CD4-positive, alpha-beta T cell treated with Interferon alpha-2 for 1 hour (primary cell): ENCODE results near the gene PAIP2.
"Not testable (repeated sequence)": the region's sequence is repeated elsewhere in the genome, so short reads cannot be mapped to it uniquely, and the experiment has no call there.

ENCODE experiments used
- DNase-seq, 2 donors: peaks; one replicate each; pipeline ENCODE4 v3.0.0-alpha.2; 2020 to 2022

The PAIP2 gene

DNA sequence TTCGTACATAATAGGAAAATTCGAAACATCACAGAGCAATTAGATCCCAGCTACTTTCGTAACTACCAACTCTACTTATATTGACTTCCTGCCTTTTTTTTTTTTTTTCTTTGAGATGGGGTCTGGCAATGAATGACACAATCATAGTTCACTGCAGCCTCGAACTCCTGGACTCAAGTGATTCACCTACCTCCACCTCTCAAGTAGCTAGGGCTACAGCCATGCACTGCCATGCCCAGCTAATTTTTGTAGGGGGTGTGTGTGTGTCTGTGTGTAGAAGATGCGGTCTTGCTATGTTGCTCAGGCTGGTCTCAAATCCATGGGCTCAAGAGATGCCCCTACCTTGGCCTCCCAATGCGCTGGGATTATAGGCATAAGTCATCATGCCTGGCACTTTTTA, 5.8 kb upstream of the PAIP2 start:
- DNase-seq: no peak

DNA sequence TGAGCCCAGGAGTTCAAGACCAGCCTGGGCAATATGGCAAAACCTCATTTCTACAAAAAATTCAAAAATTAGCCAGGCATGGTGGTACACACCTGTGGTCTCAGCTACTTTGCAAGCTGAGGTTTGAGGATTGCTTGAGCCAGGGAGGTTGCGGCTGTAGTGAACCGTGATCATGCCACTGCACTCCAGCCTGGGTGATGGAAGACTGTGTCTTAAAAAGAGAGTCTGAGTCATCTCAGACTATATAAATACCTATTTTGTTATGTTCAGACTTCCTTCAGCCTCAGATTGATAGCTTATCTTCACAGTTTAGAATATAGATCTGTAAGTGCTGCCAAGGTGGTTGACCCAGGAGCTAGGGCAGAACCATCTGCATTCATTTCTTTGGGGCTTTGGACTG, 1.6 kb upstream of the PAIP2 start:
- no peak for DNase-seq

DNA sequence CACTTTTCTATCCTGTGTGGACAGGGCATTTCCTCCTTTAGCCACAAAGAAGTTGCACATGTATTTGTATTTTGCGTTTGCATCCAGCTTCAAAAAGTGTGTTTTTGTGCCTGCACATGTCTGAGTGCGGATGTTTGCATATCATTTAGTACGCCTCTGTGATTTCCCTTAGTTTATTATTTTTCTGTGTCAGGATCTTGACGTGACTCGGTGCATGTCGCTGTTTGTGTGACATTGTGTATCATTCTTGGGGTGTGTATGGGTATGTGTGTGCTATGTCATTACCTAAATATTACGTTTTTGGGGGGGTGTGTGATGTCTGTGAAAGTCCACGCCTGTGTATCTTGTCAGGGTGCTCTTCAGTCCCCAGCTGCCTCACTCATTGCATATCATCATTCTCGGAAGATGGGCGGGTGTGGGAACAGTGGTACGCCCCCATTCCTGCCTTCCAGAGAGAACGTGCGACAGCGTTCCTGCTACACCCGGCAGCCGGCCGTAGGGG, 416 bp upstream of the PAIP2 start:
- DNase-seq: no peak

DNA sequence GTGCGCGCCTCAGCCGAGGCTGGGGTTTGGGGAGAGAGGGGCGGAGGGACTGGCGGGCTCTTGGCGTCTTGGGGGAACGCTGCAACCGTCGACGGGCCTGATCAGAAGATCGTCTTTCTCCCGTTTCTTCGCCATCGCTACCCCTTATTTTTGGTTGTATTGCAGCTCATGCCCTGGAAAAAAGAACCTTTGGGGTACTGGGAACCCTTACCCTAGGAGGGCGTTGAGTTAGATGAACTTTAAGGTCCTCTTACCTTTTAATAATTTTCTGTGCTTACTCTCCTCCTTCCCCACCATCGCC, 719 bp downstream of the PAIP2 start:
- DNase-seq: no peak

DNA sequence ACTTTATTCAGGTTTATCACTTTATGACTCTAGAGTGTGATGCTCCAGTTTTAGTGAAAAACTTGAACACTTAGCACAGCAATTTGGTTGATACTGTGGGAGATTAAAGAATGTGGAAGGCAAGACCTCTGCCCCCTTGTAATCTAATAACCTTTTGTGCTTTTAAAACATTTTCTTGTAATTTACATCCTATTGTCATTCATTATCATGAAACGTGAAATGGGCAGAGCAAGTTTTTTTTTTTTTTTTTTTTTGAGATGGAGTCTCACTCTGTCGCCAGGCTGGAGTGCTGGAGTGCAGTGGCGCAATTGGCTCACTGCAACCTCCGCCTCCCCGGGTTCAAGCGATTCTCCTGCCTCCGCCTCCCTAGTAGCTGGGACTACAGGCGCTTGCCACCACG, 1.8 kb downstream of the PAIP2 start:
- DNase-seq: no peak

DNA sequence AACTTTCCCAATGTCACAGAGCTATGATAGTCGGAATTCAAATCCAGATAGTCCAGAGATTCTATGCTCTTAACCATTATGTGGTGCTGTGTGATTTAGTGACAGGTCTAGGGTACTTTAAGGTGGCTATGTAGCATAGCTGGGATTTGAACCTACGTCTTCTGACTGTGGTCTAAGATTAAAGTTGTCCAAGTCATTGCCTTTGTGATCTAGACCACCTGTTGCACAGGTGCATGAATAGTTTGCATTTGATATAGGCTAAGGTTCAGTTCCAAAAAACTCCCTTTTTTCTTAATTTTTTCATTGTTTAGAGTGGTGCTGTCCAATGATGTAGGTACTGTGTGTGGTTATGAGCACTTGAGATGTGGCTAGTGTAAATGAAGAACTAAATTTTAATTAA, 2.5 kb downstream of the PAIP2 start:
- no peak for DNase-seq

DNA sequence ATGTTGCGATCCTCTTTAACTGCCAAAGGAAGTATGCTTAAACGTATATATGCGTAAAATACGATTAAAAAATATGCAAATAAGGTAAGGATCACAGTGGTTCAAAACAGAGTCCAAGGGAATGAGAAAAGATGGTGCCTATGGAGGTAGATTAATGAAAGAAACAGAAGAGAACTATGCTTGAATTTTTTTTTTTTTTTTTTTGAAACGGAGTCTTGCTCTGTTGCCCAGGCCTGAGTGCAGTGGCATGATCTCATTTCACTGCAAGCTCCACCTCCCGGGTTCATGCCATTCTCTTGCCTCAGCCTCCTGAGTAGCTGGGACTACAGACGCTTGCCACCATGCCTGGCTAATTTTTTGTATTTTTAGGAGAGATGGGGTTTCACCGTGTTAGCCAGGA, 3.8 kb downstream of the PAIP2 start:
- DNase-seq: not testable (repeated sequence)

DNA sequence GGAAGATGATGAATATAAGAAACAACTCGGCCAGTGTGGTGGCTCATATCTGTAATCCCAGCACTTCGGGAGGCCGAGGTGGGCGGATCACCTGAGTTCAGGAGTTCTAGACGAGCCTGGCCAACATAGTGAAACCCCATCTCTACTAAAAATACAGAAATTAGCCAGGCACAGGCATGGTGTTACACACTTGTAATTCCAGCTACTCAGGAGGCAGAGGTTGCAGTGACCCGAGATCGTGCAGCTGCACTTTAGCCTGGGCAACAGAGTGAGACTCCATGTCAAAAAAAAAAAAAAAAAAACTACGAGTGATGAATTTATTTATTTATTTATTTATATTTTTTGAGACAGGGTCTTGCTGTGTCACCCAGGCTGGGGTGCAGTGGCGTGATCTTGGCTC, 6.2 kb downstream of the PAIP2 start:
- DNase-seq: not testable (repeated sequence)

DNA sequence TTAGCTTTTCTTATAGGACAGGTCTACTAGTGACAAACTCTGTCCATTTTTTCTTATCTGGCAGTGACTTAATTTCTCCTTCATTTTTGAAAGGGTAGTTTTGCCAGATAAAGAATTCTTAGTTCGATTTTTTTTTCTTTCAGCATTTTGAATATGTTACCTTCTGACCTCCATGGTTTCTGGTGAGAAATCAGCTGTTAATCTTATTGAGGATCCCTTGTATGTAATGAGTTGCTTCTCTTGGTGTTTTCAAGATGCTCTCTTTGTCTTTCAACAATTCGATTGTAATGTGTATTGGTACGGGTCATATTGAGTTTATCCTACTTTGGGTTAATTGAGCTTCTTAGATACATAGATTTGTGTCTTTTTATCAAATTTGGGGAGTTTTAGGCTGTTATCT, 12.5 kb downstream of the PAIP2 start:
- no peak for DNase-seq

DNA sequence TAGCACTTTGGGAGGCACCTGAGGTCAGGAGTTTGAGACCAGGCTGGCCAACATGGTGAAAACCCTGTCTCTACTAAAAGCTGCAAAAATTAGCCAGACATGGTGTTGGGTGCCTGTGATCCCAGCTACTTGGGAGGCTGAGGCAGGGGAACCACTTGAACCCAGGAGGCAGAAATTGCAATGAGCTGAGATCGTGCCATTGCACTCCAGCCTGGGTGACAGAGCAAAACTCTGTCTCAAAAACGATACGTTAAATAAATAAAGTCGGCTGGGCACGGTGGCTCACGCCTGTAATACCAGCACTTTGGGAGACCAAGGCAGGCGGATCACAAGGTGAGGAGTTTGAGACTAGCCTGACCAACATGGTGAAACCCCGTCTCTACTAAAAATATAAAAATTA, 14.2 kb downstream of the PAIP2 start:
- not testable (repeated sequence) for DNase-seq

DNA sequence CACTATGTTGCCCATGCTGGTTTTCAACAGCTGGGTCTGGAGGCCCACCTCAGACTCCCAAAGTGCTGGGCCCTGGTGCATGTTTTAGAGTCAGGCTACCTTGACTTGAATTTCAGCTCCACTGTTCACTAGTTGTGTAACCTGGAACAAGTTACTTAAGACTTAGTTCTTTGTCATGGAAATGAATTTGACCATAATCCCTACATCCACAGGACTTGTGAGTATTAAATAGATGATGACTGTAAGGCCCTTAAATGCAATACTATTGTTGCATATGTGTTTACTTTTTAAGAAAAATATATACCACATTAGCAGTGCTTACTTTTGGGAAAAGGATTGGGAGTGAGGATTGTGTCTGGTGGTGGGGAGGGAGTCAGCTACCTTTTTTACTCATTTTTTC, 16.4 kb downstream of the PAIP2 start:
- DNase-seq: no peak

DNA sequence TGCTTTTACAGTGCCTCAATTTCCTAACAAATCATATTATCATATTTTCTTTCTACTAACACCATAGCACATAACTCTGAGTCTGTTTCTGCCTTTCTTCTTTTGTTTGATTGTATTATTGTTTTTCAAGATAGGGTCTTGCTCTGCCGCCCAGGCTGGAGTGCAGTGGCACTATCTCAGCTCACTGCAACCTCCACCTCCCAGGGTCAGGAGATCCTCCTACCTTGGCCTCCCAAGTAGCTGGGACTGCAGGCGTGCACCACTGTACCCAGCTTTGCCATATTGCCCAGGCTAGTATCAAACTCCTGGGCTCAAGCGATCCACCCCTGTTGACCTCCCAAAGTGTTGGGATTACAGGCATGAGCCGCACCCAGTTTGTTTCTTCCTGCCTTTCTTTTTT, 18.7 kb downstream of the PAIP2 start:
- no peak for DNase-seq

DNA sequence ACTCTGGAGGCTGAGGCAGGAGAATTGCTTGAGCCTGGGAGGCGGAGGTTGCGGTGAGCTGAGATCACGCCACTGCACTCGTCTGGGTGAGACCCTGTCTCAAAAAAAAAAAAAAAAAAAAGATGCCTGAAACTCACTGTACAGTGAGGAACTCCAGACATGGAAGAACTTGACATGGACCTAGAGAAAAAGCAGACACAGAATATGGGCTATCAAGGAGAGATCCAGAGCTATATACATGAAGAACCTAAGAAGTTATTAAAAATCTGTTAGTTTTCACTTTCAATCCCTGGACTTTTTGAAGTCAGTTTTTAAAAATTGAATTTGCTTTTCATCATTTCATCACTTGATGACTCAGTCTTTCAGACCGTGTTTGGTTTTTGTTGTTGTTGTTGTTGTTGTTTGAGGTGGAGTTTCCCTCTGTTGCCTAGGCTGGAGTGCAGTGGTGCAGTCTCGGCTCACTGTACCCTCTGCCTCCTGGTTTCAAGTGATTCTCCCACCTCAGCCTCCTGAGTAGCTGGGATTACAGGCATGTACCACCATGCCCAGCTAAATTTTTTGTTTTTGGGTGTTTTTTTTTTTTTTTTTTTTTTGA, 20.3 kb downstream of the PAIP2 start:
- no peak for DNase-seq

DNA sequence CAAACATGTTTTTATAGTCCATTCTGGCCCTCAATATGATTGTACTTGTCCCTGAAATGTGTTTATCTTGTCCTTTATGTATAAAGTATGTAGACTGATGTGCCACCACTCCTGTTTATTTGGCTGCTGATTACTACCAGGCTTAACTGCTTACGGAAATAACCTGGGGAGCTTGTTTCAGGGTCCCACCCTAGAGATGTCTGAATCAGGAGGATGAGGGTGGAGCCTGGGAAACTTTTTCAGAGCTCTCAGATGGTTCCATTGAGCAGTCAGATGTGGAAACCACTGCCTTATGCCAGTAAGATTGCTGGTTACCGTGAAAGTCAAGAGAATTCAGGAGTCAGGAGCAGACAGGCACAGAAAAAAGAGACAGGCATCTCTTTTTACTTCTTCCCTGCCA, 22.3 kb downstream of the PAIP2 start:
- DNase-seq: no peak

DNA sequence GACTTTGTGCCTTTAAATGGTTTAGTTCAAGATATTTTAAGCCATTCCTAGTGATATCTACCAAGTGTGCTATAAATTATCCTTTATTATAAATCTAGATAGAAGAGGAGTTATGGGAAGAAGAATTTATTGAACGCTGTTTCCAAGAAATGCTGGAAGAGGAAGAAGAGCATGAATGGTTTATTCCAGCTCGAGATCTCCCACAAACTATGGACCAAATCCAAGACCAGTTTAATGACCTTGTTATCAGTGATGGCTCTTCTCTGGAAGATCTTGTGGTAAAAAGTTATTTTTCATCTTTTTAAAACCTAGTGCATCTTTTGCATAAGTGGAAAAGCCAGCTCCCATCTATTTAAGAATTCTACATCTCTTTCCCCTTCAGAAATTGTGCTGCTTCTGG, 22.8 kb downstream of the PAIP2 start:
- DNase-seq: no peak

DNA sequence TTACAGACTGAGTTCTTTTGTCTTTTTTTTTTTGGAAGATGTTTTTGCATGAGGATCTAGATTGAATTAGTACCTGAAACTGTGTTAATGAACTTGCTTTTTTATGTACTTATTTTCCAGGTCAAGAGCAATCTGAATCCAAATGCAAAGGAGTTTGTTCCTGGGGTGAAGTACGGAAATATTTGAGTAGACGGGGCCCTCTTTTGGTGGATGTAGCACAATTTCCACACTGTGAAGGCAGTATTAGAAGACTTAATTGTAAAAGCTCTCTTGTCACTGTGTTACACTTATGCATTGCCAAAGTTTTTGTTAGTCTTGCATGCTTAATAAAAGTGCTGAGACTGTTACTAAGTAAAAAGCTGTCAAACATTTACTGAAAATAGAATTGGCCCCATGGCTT, 27.0 kb downstream of the PAIP2 start:
- DNase-seq: no peak

DNA sequence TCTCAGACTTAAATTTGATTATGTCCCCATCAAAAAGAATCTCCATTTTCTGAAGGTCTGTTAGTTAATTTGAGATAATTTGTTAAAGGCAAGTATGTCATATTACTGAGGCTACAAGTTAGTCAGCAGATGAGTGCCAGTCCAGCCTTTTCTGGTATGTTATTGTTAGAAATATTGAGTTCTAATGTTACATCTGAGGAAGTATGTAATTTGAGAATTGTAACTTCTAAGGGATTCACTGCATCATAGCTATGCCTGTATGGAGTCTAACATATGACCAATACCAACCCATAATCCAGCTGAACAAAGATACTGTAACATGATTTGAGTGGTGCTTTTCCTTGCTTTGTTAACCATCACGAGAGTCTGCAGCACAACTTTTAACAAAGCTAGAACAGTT, 27.5 kb downstream of the PAIP2 start:
- no peak for DNase-seq

DNA sequence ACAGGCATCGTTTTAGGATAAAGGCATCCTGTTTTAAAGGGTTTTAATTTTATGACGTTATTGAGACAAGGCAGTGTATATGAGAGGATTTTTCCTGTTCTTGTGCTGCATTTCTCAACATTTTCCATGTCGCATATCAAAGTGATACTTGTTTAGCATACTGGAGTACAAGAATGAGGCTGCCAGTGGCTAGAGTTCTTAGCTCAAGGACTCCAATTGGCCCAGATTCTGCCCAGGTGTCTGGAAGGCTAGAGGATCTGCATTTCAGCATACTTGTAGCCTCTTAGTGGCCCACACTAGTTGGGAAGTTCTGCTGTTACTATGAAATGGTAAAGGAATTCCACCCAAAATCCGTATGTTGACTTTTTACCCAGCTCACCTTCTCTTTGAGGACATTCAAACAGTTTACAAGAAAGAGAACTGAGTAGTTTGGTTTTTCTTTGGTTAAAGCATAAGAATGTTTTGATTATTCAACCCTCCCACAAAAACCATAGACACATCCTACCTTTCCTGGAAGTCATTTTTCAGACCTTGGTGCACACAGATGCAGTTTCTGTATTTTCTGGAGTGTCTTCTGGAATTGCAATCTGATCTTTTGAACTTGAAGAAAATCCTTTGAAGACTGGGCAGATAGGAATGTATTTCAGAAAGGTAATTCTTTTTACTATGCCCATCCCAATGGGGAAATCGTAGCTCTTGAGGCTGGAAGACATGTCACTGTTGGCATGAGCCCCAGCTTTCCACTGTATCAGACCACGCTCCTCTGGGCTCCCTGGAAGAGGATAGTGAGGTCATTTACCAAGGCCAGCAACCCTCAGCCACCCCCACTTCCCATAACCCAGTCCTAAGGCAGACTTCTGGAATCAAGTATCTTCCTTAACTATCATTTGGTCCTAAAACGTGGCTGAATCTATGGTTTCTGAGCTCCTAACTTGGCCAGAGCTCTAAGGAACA, 30.1 kb downstream of the PAIP2 start:
- no peak for DNase-seq

DNA sequence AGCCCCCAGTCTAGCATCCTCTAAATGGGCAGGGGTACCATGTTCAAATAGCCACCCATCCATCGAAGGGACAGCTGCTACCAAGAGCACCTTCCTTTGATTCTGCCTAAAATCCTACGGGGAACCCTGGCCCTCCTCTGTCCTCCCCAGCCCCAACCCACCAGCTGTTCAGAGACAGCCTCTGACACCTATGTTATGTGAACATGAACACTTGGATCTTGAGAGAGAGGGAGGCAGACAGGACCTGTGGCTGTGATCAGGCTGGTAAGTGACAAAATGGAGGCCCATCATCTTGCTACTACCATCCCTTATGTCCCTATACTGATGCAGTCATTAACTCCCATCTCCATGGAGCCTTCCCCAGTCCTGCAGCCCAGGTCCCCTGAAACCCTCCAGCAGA, 33.3 kb downstream of the PAIP2 start:
- DNase-seq: no peak

DNA sequence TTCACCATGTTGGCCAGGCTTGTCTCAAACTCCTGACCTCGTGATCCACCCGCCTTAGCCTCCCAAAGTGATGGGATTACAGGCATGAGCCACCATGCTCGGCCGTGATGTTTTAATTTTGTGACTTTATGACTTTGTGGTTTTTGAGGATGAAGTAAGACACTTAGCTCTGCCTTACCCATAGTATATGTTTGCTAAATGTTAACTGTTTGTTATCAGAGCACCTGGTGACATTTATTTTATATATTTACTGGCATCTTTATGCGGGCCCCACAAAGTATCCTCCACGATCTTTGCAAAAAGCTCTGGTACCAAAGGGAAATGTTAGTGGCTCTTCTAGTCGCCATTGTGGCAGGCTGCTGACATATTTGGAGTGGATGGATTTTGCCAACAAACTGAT, 34.7 kb downstream of the PAIP2 start:
- DNase-seq: no peak

DNA sequence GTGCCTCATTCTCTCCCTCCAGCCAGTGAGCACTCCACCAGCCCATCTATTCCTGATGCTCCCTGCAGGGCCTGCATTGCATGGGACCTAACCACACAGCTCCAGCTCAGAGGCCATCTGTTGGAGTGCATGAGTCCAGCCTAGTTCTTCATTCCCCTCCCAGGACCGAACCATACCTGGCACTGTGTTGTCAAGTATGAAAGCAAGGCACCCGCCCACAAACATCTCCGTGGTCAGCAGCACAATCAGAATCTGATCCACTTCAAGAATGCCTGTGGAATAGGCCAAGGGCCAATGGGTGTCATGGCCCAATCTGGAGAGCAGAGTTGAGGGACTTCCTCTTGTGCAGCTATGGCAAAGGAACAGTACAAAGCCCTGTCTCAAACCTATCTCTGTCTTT, 35.6 kb downstream of the PAIP2 start:
- no peak for DNase-seq

DNA sequence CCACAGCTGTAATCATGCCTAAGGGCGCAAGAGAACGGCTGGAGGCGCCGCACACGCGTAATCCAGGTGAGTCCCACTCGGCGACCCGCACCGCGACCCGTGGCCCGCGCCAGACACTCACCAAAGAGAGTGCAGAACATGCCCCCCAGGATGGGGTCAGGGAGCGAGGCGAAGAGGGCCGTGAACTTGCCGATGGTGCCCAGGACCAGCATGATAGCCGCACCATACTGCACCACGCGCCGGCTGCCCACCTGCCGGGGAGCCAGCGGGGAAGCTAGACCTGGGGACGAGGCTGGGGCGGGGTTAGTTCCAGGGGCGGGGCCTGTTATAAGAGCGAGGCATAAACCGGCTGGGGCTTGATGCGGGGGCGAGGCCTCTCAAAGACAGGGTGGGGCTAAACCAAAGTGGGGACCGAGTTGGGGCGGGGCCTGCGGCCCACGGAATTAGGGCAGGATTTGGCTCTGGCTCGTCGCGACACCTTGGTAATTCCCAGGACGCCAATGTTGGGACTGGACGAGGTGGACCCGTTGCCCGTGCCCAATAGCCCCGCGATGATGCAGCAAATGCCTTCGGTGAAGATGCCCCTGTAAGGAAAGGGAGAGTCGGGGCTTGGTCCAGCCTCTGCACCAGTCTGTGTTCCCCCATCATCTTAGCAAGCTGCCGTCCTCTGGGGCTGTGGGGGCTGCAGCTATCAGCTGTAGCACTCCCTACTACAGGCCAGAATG, 36.6 kb downstream of the PAIP2 start:
- no peak for DNase-seq

DNA sequence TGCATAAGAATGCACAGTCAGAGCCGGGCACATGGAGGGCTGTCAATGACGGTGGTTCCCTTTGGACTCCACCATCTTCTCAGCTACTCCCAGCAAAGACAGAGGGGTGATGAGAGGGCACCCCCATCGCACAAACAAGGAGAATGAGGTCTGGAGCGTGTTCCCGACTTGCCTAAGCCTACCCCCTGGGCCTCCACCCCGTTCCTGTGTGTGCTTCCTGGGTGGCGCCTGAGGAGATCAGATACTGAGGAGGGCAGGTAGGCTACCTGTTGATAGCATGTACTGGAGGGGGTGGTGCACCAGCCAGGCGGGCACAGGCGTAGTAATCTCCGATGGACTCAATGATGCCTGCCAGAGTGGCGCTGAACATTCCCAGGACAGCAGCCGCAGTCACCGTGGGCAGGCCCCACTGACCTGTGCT, 37.3 kb downstream of the PAIP2 start:
- no peak for DNase-seq
